B cell (primary cell): ENCODE data around the gene ZNF746. TPM values are rescaled to one million over a fixed set of nuclear protein-coding genes. Genes with fewer than 3 reads are reported as not detected.

Source experiments
- ATAC-seq: fragments of 200-7000 bp; cut with Tn5 transposase; one replicate; pipeline ENCODE4 v1.10.0; 2021; ENCODE audit warnings: low read depth, mild to moderate bottlenecking, moderate number of reproducible peaks, moderate library complexity
- CTCF ChIA-PET: fragments of 350-600 bp; sonication (Branson Sonifier 250); formaldehyde crosslinking; loops from one replicate; lab custom pipeline; 2021; ENCODE audit warnings: antibody characterized with exemption, inconsistent platforms; lab: Charles Lee
- POLR2A ChIA-PET: fragments of 350-600 bp; sonication (Branson Sonifier 250); formaldehyde crosslinking; loops from one replicate; lab custom pipeline; 2021; ENCODE audit warnings: antibody characterized with exemption; lab: Charles Lee
- DNase-seq: peaks from one replicate; pipeline ENCODE4 v3.0.0; 2013
- H2AFZ ChIP-seq: 2 replicates; pipeline ENCODE4 v1.6.1; 2012; ENCODE audit warnings: mild to moderate bottlenecking, low read depth, low read length; ENCODE audit not compliant: insufficient read depth, poor library complexity, severe bottlenecking
- H3K27ac ChIP-seq, 2 donors: 1 replicate in 1 of 2; 2 replicates in 1 of 2; pipeline ENCODE4 v1.5.1; 2012 to 2013; ENCODE audit warnings: low read length in 2 of 2, mild to moderate bottlenecking in 2 of 2, moderate library complexity in 1 of 2
- H3K27me3 ChIP-seq, 4 experiments: fragments of 200-600 bp in 1 of 4; sonication (generic) in 1 of 4; replicated peaks in 1 of 4; 1 replicate in 2 of 4; 2 replicates in 2 of 4; pipeline versions ENCODE4 v1.6.1 to v1.7.0; 2013 to 2016; ENCODE audit warnings: low read length in 3 of 4, mild to moderate bottlenecking in 2 of 4, mixed read lengths in 1 of 4, moderate library complexity in 1 of 4; ENCODE audit not compliant: insufficient read depth in 4 of 4, control insufficient read depth in 3 of 4; ENCODE audit errors: control extremely low read depth in 1 of 4
- H3K36me3 ChIP-seq, 2 experiments: replicated peaks in 1 of 2; 1 replicate in 1 of 2; 2 replicates in 1 of 2; pipeline versions ENCODE4 v1.6.1 to v1.7.1; 2013; ENCODE audit warnings: low read length in 1 of 2; ENCODE audit not compliant: insufficient read depth in 2 of 2, control insufficient read depth in 1 of 2; ENCODE audit errors: control extremely low read depth in 1 of 2, extremely low read depth in 1 of 2
- H3K4me1 ChIP-seq, 2 donors: fragments of 200-600 bp in 1 of 2; sonication (generic) in 1 of 2; 1 replicate in 1 of 2; 2 replicates in 1 of 2; pipeline versions ENCODE4 v1.5.1 to v1.6.1; 2013 to 2017; ENCODE audit warnings: low read length in 2 of 2; ENCODE audit not compliant: control insufficient read depth in 2 of 2, insufficient read depth in 2 of 2
- H3K4me2 ChIP-seq: replicated peaks from 2 replicates; pipeline ENCODE3; 2012; ENCODE audit warnings: mild to moderate bottlenecking, low read depth, low read length; ENCODE audit not compliant: poor library complexity, severe bottlenecking
- H3K4me3 ChIP-seq, 5 experiments: fragments of 200-600 bp in 1 of 5; sonication (generic) in 1 of 5; 1 replicate in 3 of 5; 2 replicates in 2 of 5; pipeline versions ENCODE4 v1.5.1 to v1.7.0; 2011 to 2016; ENCODE audit warnings: low read length in 4 of 5, mild to moderate bottlenecking in 4 of 5, low read depth in 2 of 5, control low read depth in 1 of 5, moderate library complexity in 1 of 5; ENCODE audit not compliant: insufficient read depth in 1 of 5; ENCODE audit errors: control extremely low read depth in 1 of 5, extremely low read depth in 1 of 5
- H3K79me2 ChIP-seq: fragments of 200-600 bp; sonication (generic); one replicate; pipeline ENCODE4 v1.6.0; 2016; ENCODE audit warnings: low read length; ENCODE audit not compliant: control insufficient read depth, insufficient read depth
- H3K9ac ChIP-seq: fragments of 200-600 bp; sonication (generic); 2 replicates; pipeline ENCODE4 v1.6.1; 2017; ENCODE audit warnings: mild to moderate bottlenecking, low read length, moderate library complexity
- H3K9me3 ChIP-seq, 3 donors: one replicate each; pipeline versions ENCODE4 v1.6.1 to v1.7.1; 2013; ENCODE audit warnings: low read length in 2 of 3; ENCODE audit not compliant: control insufficient read depth in 2 of 3, insufficient read depth in 1 of 3; ENCODE audit errors: control extremely low read depth in 1 of 3
- H4K20me1 ChIP-seq: 2 replicates; pipeline ENCODE4 v1.6.0; 2012; ENCODE audit warnings: mild to moderate bottlenecking, low read length; ENCODE audit not compliant: insufficient read depth, control insufficient read depth, poor library complexity, severe bottlenecking
- H3K27ac Mint-ChIP-seq: one replicate; pipeline ENCODE4 v1.8.0; 2021; ENCODE audit warnings: mixed read lengths
- H3K27me3 Mint-ChIP-seq: one replicate; pipeline ENCODE4 v1.8.0; 2021; ENCODE audit warnings: mixed read lengths
- H3K4me1 Mint-ChIP-seq: one replicate; pipeline ENCODE4 v1.8.0; 2021; ENCODE audit warnings: mixed read lengths
- H3K4me3 Mint-ChIP-seq: one replicate; pipeline ENCODE4 v1.8.0; 2021; ENCODE audit warnings: mixed read lengths
- H3K9me3 Mint-ChIP-seq: one replicate; pipeline ENCODE4 v1.8.0; 2022; ENCODE audit warnings: mixed read lengths; ENCODE audit not compliant: insufficient read depth
- CTCF ChIP-seq: fragments of 200-600 bp; IDR thresholded peaks from one replicate; pipeline ENCODE4 v1.8.0; 2022; ENCODE audit warnings: antibody characterized with exemption, mild to moderate bottlenecking
- EZH2 ChIP-seq: IDR thresholded peaks from 2 replicates; pipeline ENCODE4 v1.6.1; 2012; ENCODE audit warnings: borderline replicate concordance, low read depth, mild to moderate bottlenecking, moderate library complexity, low read length; ENCODE audit not compliant: insufficient read depth, poor library complexity, severe bottlenecking
- WGBS: methylation state at CpG from one replicate; pipeline ENCODE4 v1.1.5; 2013; ENCODE audit warnings: missing lambda C conversion rate; ENCODE audit not compliant: insufficient coverage; 5-methylcytosine and 5-hydroxymethylcytosine counted together
- intact Hi-C: fragments of 100-400 bp; cut with micrococcal nuclease; formaldehyde crosslinking; loops from one replicate; pipeline ENCODE4 v1.10.0; 2022
- polyA plus RNA-seq: library from polyadenylated mRNA; depleted of rRNA; stranded (reverse); fragments of >200 nt; gene quantifications from 2 replicates; pipeline ENCODE4 v1.2.3, GENCODE V29; 2012
- total RNA-seq, 2 donors: library from RNA; stranded (reverse); fragments of 120-200 nt in 1 of 2; gene quantifications; 1 replicate in 1 of 2; 2 replicates in 1 of 2; pipeline versions ENCODE4 v1.2.3 to v1.2.4, GENCODE V29; 2013 to 2022

The ZNF746 gene
- total and polyA plus RNA-seq, 2 donors (not counting 1 experiment from before 2014, with no cell fraction given) = 15.6 to 30.4 TPM

GRCh38 chr7:149471289-149471953 lies 26.2 kb downstream of the ZNF746 start:
- Mint-ChIP-seq H3K27ac (no peak overlapping the region), H3K4me1 (no peaks in the 10 kb centered on the region)
- CTCF ChIA-PET = no interaction called here

More at GRCh38 chr7:149471289-149471953, 26.2 kb downstream of the ZNF746 start:
- Histone ChIP-seq H2AFZ (no peak overlapping the region), H3K4me2 (no peak overlapping the region), H3K27me3 (no peaks in the 10 kb centered on the region), H3K4me1 (no peaks in the 10 kb centered on the region), H3K9ac (no peak overlapping the region), H4K20me1 (no peaks in the 10 kb centered on the region), H3K27ac (no peak overlapping the region), H3K9me3 (peaks cover 0 to 4% (median 0%) of the 10 kb centered on the region in 3 donors), H3K36me3 (peaks cover 0 to 32% of the 10 kb centered on the region in 2 experiments), H3K4me3 (no peak overlapping the region), H3K79me2 (no peaks in the 10 kb centered on the region)
- Mint-ChIP-seq H3K4me3 (no peak overlapping the region), H3K9me3 (peaks cover under 1% of the 10 kb centered on the region), H3K27me3 (peaks cover 2% of the 10 kb centered on the region)
- intact Hi-C loops = no loop called here
- no peak for ATAC-seq
- TF ChIP-seq EZH2 (no peak), CTCF (no peak)
- no peak for DNase-seq
- WGBS = 100% methylated on average over 3 of the region's 6 CpGs
- POLR2A ChIA-PET = no interaction called here
